ENCODE measurements around the gene CSF3. TPM values are rescaled to one million over a fixed set of nuclear protein-coding genes. Genes with fewer than 3 reads are reported as not detected.

Gene CSF3
- total RNA-seq, 1 experiment from 2014 or later: not detected

GRCh38 chr17:40004072-40004471 lies 11.2 kb upstream of the CSF3 start (continued):
- TF ChIP-seq ATF6 (CRISPR knock-in tag; IDR thresholded peaks at IDR 0.05) (no peak), JUN (CRISPR knock-in tag; IDR thresholded peaks at IDR 0.05) (no peak), HMGXB4 (CRISPR knock-in tag; IDR thresholded peaks at IDR 0.05) (no peak), ZNF425 (CRISPR knock-in tag; conservative IDR thresholded peaks at IDR 0.05) (no peak), OVOL2 (CRISPR knock-in tag; IDR thresholded peaks at IDR 0.05; ENCODE audit: borderline replicate concordance) (no peak), SMAD3 (CRISPR knock-in tag; IDR thresholded peaks at IDR 0.05; ENCODE audit: borderline replicate concordance) (no peak), MYBL2 (CRISPR knock-in tag; IDR thresholded peaks at IDR 0.05) (no peak), ZNF532 (CRISPR knock-in tag; IDR thresholded peaks at IDR 0.05; ENCODE audit: borderline replicate concordance) (no peak), ZNF232 (CRISPR knock-in tag; IDR thresholded peaks at IDR 0.05) (no peak), ZNF416 (CRISPR knock-in tag; IDR thresholded peaks at IDR 0.05) (no peak), CREM (CRISPR knock-in tag; IDR thresholded peaks at IDR 0.05) (no peak)

- TF ChIP-seq NFYB (CRISPR knock-in tag; conservative IDR thresholded peaks at IDR 0.05; ENCODE audit: low read depth) (no peak), FOXP1 (CRISPR knock-in tag; IDR thresholded peaks at IDR 0.05; ENCODE audit: borderline replicate concordance) (no peak), ZMAT4 (CRISPR knock-in tag; IDR thresholded peaks at IDR 0.05) (no peak), SMAD4 (CRISPR knock-in tag; IDR thresholded peaks at IDR 0.05) (no peak), EMX1 (CRISPR knock-in tag; IDR thresholded peaks at IDR 0.05) (no peak), PREB (CRISPR knock-in tag; IDR thresholded peaks at IDR 0.05; ENCODE audit: borderline replicate concordance) (no peak)
- DNase-seq (ENCODE audit: low spot score) (no peak), ATAC-seq (no peak)
- no peaks in the 10 kb centered on the region for H3K4me1 Mint-ChIP-seq
- CTCF ChIA-PET: no interaction called here
- no peak overlapping the region for H3K4me3 Mint-ChIP-seq
- no peaks in the 10 kb centered on the region for H3K9me3 Mint-ChIP-seq
- no peak overlapping the region for H3K27ac Mint-ChIP-seq
- POLR2A ChIA-PET: no interaction called here
- H3K27me3 Mint-ChIP-seq (ENCODE audit: low read depth): no peaks in the 10 kb centered on the region
- H3K36me3 Mint-ChIP-seq: no peaks in the 10 kb centered on the region
These were observed 10.5 kb upstream of the CSF3 start for GRCh38 chr17:40004712-40005111.
